ENCODE data around the gene BSX.

Gene BSX

DNA sequence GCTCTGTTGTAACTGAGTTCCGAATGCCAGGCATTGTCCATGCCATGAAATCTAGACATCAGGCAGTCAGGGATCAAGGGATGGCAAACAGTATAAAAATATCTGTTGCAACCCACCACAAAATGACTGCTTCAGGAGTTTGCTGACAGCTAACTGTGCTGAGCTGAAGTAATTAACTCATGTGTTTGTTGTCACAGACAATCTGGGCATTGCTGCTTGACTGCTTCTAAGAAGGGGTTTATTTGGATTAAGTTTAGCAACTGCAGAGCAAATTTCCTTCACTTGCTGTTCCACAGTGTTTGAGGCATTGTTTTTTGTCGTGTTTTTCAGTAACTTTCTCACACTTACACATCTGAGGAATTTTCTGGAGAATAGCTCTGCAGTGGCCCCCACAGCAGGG is 30.4 kb downstream of the BSX start:
- no peak for DNase-seq

DNA sequence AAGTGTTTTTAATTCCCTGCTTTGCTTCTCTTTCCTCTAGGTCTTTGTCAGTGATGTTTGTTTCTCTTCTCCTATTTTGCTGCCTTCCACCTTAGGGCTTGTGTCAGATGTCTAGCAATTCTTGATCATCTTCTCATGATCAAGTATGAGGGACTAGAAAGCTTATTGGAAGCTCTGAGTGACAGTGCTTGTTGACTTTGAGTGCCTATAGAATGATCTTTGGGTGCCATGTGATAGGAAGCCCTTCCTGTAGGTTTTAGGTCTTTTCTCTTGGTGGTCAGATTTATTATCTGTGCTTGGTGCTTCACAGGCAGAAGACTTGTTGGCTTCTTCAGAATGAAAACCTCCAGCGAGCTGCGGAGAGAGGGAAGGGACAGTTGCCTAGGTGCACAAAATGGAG is 43.1 kb downstream of the BSX start:
- DNase-seq = no peak

DNA sequence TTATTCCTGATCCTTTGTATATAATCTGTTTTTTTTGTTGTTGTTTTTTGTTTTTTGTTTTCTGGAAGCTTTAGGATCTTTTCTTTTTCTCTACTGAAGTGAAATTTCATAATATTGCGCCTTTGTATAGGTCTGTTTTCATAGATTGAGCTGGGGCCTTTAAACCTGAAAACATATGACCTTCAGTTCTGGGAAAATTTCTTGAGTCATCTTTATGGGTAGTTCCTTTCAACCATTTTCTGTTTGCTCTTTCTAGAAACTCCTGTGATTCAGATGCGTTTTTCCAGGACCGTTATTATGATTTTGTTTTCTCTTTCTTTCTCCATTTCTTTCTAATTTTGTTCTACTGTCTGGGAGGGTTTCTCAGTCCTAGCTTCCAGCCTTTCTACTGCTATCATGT is 43.7 kb downstream of the BSX start:
- no peak for DNase-seq

DNA sequence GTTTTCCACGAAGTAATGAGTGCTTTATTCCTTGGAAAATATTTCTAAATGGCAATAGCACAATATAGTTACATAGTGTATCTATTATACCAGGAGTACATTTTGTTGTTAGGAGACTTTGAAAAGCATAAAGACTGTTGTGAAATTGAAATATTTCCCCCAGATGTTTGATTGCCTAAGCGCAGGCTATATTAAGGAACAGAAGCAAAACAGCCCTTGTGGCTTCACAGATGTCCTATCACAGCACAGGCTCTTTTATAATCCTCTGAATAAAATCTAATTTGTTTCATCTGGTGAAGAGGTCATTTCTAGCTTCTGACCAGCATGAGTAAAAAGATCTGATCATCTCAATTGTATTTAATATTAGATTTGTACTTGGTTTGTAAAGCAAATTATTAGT is 48.2 kb downstream of the BSX start:
- DNase-seq = no peak

DNA sequence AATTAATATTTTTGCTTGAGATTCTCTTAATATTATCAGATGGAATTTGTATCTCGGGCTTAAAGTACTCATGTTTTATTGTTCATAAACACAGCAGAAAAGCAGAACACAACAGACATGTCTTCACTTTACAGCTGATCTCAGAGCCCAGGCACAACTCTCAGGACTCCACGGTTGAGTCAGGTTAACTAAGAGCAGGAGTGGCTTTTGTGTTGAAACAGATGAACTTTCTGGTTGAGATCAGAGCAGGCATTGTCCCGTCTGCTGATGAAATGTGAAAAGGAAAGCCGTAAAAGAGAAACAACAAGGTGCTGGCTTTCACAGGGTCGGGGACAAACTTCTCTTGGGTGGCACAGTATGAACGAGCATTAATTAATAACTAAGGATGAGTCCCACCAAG is 50.1 kb downstream of the BSX start:
- no peak for DNase-seq
